ENCODE results near the gene KRTAP1-5.
A peak's percentile ranks its signal among the peaks of the same experiment; 100 is the strongest.
"Not testable (repeated sequence)": the region's sequence is repeated elsewhere in the genome, so short reads cannot be mapped to it uniquely, and the experiment has no call there.

Gene KRTAP1-5

DNA sequence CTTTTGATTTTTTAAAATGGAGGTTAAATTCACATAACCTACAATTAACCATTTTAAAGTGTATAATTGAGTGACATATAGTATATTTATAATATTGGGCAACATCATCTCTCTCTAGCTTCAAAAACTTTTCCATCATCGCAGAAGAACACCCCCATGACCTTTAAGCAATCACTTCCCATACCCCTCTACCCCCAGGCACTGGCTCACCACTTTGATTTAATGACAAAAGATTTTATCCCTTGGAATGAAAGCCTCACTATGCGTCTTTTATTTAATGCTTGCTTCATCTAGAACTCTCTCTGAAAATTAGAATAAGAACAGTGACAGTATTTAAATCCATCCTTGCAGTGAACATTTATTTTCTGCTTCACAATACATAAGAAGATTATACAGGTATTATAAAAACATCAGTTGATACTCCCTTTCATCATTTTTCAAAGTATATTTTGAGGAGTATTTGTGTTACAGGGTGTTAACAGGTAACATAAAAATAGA, 10.9 kb upstream of the KRTAP1-5 start:
- no peak overlapping the region for H3K4me3 ChIP-seq (ENCODE audit: low read depth, low read length)
- no peak for DNase-seq (ENCODE audit: low read depth)
- TF ChIP-seq, protein P1, sequence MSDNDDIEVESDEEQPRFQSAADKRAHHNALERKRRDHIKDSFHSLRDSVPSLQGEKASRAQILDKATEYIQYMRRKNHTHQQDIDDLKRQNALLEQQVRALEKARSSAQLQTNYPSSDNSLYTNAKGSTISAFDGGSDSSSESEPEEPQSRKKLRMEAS (IDR thresholded peaks at IDR 0.05; ENCODE audit: low read depth, low read length): no peak

DNA sequence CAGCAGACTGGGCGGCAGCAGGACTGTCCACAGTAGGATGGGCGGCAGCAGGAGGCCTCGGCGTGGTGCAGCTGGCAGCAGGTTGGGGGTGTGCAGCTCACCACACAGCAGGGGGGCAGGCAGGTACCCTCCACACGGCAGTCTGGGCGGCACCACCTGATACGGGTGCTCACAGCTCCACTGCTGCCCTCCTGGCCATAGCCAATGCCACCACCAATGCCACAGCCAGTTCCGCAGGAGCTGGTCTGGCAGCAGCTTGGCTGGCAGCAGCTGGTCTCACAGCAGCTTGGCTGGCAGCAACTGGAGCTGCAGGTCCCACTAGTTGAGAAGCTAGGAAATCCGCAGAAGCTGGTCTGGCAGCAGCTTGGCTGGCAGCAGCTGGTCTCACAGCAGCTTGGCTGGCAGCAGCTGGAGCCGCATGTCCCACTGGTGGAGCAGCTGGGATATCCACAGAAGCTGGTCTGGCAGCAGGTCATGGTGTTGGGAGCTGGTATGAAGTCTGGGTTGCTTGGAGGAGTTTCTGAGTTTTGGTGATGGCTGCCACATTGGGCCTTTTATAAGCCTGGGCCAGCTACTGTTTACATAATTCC, 7.4 kb upstream of the KRTAP1-5 start, which contains the start of gene KRTAP1-3:
Gene KRTAP1-3 (minus strand): TSS at position 529 of the 590 bp plus-strand sequence. CDS start 53 bp downstream, at position 476.
- DNase-seq (ENCODE audit: low read depth); H3K4me3 ChIP-seq (ENCODE audit: low read depth, low read length): not testable (repeated sequence)

DNA sequence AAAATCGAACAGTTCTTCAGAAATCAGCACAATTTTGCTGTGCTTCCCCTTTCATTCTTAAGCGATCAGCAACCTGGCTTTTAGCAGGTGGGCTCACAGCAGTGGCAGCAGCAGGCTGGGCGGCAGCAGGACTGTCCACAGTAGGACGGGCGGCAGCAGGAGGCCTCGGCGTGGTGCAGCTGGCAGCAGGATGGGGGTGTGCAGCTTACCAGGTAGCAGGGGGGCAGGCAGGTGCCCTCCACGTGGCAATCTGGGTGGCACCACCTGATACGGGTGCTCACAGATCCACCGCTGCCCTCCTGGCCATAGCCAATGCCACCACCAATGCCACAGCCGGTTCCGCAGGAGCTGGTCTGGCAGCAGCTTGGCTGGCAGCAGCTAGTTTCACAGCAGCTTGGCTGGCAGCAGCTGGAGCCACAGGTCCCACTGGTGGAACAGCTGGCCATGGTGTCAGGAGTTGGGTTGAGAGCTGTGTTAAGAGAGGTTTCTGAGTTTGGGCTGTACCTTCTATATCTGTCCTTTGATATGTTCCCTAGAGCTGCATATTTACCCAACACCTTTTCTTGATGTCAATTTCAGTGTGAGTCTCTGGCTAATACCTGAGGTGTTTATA, 2.7 kb upstream of the KRTAP1-5 start, which contains the start of gene KRTAP1-4:
Gene KRTAP1-4 (minus strand): TSS at position 563 of the 613 bp plus-strand sequence. CDS start 117 bp downstream, at position 446.
- TF ChIP-seq MYC (IDR thresholded peaks at IDR 0.05; ENCODE audit: low read depth, low read length): no peak
- TF ChIP-seq, protein P1 (IDR thresholded peaks at IDR 0.05; ENCODE audit: low read depth, low read length): no peak
- no peak within 1 kb of the TSS for H3K4me3 ChIP-seq (ENCODE audit: low read depth, low read length)
- no peak for DNase-seq (ENCODE audit: low read depth)

DNA sequence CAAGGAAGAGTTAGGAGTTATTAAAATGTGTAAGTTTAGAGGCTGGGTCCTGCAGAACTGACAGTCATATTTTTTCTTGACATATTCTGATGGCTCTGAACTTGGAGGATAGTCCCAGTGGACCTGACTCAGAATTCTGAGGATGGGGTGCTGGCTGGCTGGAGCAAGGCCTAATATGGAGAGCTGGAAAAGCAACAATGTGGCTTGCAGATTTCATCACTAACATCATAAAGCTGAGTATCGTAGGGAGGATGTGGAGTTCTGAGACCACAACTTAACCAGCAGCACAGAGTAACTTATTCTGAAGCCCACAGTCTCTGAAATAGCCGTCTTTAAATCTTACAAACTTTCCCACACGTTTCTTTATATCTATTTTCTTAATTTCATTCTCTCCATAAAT, 2.3 kb downstream of the KRTAP1-5 start:
- no peak overlapping the region for H3K4me3 ChIP-seq (ENCODE audit: low read depth, low read length)
- TF ChIP-seq, protein P1 (IDR thresholded peaks at IDR 0.05; ENCODE audit: low read depth, low read length): no peak
- no peak for TF ChIP-seq POLR2A (IDR thresholded peaks at IDR 0.05; ENCODE audit: extremely low read depth, insufficient read length)
- TF ChIP-seq, protein P2, sequence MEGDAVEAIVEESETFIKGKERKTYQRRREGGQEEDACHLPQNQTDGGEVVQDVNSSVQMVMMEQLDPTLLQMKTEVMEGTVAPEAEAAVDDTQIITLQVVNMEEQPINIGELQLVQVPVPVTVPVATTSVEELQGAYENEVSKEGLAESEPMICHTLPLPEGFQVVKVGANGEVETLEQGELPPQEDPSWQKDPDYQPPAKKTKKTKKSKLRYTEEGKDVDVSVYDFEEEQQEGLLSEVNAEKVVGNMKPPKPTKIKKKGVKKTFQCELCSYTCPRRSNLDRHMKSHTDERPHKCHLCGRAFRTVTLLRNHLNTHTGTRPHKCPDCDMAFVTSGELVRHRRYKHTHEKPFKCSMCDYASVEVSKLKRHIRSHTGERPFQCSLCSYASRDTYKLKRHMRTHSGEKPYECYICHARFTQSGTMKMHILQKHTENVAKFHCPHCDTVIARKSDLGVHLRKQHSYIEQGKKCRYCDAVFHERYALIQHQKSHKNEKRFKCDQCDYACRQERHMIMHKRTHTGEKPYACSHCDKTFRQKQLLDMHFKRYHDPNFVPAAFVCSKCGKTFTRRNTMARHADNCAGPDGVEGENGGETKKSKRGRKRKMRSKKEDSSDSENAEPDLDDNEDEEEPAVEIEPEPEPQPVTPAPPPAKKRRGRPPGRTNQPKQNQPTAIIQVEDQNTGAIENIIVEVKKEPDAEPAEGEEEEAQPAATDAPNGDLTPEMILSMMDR (IDR thresholded peaks at IDR 0.05; ENCODE audit: low read depth, low read length): no peak
- no peak for TF ChIP-seq MYC (IDR thresholded peaks at IDR 0.05; ENCODE audit: low read depth, low read length)
- DNase-seq (ENCODE audit: low read depth): peak; percentile 1

DNA sequence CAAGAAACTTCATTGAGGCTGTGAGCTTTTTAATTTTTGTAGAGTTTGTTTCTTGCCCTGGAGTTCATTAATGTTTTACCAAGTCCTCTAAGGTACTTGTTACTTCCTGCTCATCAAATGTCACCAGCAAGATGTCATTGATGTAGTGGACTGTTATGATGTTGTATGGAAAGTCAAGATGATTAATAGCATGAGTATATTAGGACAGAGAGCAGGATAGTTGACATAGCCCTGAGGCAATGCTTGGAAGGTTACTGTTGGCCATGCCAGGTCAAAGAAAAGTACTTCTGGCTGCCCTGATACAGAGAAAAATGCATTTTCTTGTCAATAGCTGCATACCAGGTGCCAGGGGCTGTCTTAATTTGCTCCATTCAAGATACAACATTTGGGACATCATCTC, 6.7 kb downstream of the KRTAP1-5 start:
- TF ChIP-seq, protein P1 (IDR thresholded peaks at IDR 0.05; ENCODE audit: low read depth, low read length): no peak
- TF ChIP-seq MYC (IDR thresholded peaks at IDR 0.05; ENCODE audit: low read depth, low read length) (no peak), POLR2A (IDR thresholded peaks at IDR 0.05; ENCODE audit: extremely low read depth, insufficient read length) (no peak)
- TF ChIP-seq, protein P2 (IDR thresholded peaks at IDR 0.05; ENCODE audit: low read depth, low read length): no peak
- DNase-seq (ENCODE audit: low read depth): no peak
- H3K4me3 ChIP-seq (ENCODE audit: low read depth, low read length): no peak overlapping the region

DNA sequence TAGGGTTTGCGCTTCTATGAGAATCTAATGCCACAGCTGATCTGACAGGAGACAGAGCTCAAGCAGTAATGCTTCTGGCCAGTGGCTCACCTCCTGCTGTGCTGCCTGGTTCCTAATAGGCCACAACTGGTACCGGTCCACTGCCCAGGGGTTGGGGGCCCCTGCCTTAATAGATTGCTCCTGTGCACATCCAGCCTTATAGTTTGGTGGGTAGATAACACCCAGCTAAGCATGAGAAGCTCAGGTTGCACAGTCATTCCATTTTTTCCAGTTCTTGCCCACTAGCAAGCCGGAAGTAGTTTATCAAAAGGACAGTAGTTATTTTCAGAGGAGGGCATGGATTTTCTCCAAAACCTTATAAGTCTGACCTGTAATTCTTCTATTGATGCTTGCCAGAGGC, 7.6 kb downstream of the KRTAP1-5 start:
- TF ChIP-seq POLR2A (IDR thresholded peaks at IDR 0.05; ENCODE audit: extremely low read depth, insufficient read length): no peak
- TF ChIP-seq, protein P2 (IDR thresholded peaks at IDR 0.05; ENCODE audit: low read depth, low read length): no peak
- TF ChIP-seq, protein P1 (IDR thresholded peaks at IDR 0.05; ENCODE audit: low read depth, low read length): no peak
- TF ChIP-seq MYC (IDR thresholded peaks at IDR 0.05; ENCODE audit: low read depth, low read length): no peak

DNA sequence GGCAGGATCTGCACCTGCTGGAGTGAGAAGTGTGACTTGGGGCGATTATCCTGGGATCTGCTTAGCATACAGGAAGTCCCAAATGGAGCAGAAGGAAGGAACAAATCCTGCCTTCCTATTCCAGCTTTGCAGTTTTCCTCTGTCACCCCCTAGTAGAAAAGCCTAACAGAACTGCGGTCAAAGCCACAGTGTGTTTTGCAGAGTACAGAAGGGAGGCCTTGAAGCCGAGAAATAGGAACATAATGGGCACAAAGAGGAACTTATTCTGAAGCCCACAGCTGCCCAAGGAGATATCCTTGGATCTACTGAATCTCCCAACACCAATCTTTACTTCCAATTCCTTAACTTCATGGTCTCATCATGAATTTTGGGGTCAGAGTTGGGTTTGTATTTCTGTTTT, 8.5 kb downstream of the KRTAP1-5 start:
- TF ChIP-seq, protein P2 (IDR thresholded peaks at IDR 0.05; ENCODE audit: low read depth, low read length): no peak
- no peak for TF ChIP-seq POLR2A (IDR thresholded peaks at IDR 0.05; ENCODE audit: extremely low read depth, insufficient read length)
- H3K4me3 ChIP-seq (ENCODE audit: low read depth, low read length): no peak overlapping the region
- DNase-seq (ENCODE audit: low read depth): no peak

More for the DNA sequence above, 7.6 kb downstream of the KRTAP1-5 start:
- DNase-seq (ENCODE audit: low read depth): no peak
- H3K4me3 ChIP-seq (ENCODE audit: low read depth, low read length): no peak overlapping the region
